Sigmoid colon (tissue), 4 donors: ENCODE results near the gene IL18.
A peak's percentile ranks its signal among the peaks of the same experiment; 100 is the strongest.

Source experiments
- CTCF ChIP-seq, 4 experiments: fragments of 450-650 bp in 3 of 4; fragments of 200-600 bp in 1 of 4; IDR thresholded peaks; one replicate each; pipeline ENCODE4 v1.5.1; 2016 to 2019; ENCODE audit warnings: antibody characterized with exemption in 4 of 4, mild to moderate bottlenecking in 3 of 4, moderate library complexity in 2 of 4
- EP300 ChIP-seq, 4 donors: sonication (generic); formaldehyde crosslinking; IDR thresholded peaks; one replicate each; pipeline ENCODE4 v1.6.1; 2017; ENCODE audit warnings: antibody characterized with exemption in 4 of 4
- POLR2A ChIP-seq, 2 donors: fragments of 450-650 bp; IDR thresholded peaks; one replicate each; pipeline ENCODE4 v1.6.1; 2016; ENCODE audit warnings: antibody characterized with exemption in 2 of 2, mild to moderate bottlenecking in 2 of 2, moderate library complexity in 2 of 2
- POLR2AphosphoS5 ChIP-seq, 4 donors: sonication (generic); formaldehyde crosslinking; IDR thresholded peaks; one replicate each; pipeline ENCODE4 v1.6.1; 2017; ENCODE audit warnings: antibody characterized with exemption in 4 of 4

- TF ChIP-seq POLR2A (IDR thresholded peaks at IDR 0.05): no peak
- peak; percentile 32 to 67 (median 48) for TF ChIP-seq CTCF (IDR thresholded peaks at IDR 0.05)
- TF ChIP-seq POLR2AphosphoS5 (IDR thresholded peaks at IDR 0.05): no peak
- TF ChIP-seq EP300 (IDR thresholded peaks at IDR 0.05): no peak
These were observed 50.1 kb downstream of the IL18 start for GRCh38 chr11:112113539-112114457.
